HepG2 (cell line): ENCODE results near the gene CLIC1. TPM values are rescaled to one million over a fixed set of nuclear protein-coding genes. Genes with fewer than 3 reads are reported as not detected.
A peak's percentile ranks its signal among the peaks of the same experiment; 100 is the strongest.

ENCODE experiments used
- FOXA1 ChIP-seq, 2 experiments: fragments of 450-650 bp in 1 of 2; sonication (generic) in 1 of 2; formaldehyde crosslinking in 1 of 2; IDR thresholded peaks; 2 replicates each; pipeline versions ENCODE4 v1.4.0 to v1.6.1; 2016 to 2020; ENCODE audit warnings: missing genetic modification reagents in 1 of 2
- FOXM1 ChIP-seq: sonication (generic); formaldehyde crosslinking; IDR thresholded peaks from 2 replicates; pipeline ENCODE4 v1.5.0; 2020; ENCODE audit warnings: missing genetic modification reagents
- JUN ChIP-seq: sonication (generic); formaldehyde crosslinking; IDR thresholded peaks from 2 replicates; pipeline ENCODE4 v1.4.0; 2020; ENCODE audit warnings: mild to moderate bottlenecking, missing genetic modification reagents
- MIXL1 ChIP-seq: IDR thresholded peaks from 2 replicates; pipeline ENCODE4 v1.6.1; 2016
- MTA3 ChIP-seq: sonication (generic); formaldehyde crosslinking; IDR thresholded peaks from 2 replicates; pipeline ENCODE4 v1.4.0; 2020; ENCODE audit warnings: missing genetic modification reagents
- MXI1 ChIP-seq: IDR thresholded peaks from 3 replicates; pipeline ENCODE4 v1.6.1; 2012; ENCODE audit warnings: low read depth, low read length, inconsistent platforms, borderline replicate concordance
- MYNN ChIP-seq: sonication (generic); formaldehyde crosslinking; IDR thresholded peaks from 2 replicates; pipeline ENCODE4 v1.4.0; 2020; ENCODE audit warnings: mild to moderate bottlenecking, low read depth, missing genetic modification reagents
- TEAD2 ChIP-seq: sonication (generic); formaldehyde crosslinking; IDR thresholded peaks from 2 replicates; pipeline ENCODE4 v1.9.0; 2021; ENCODE audit warnings: missing genetic modification reagents
- THAP8 ChIP-seq: sonication (generic); formaldehyde crosslinking; IDR thresholded peaks from 2 replicates; pipeline ENCODE4 v1.5.1; 2020; ENCODE audit warnings: missing genetic modification reagents, mild to moderate bottlenecking, borderline replicate concordance
- ZBTB43 ChIP-seq: sonication (generic); formaldehyde crosslinking; conservative IDR thresholded peaks from 2 replicates; pipeline ENCODE4 v1.4.0; 2020; ENCODE audit warnings: missing genetic modification reagents
- ZBTB7A ChIP-seq: sonication (generic); formaldehyde crosslinking; IDR thresholded peaks from 2 replicates; pipeline ENCODE4 v1.8.0; 2022; ENCODE audit warnings: mild to moderate bottlenecking, missing genetic modification reagents
- ZNF264 ChIP-seq: sonication (generic); formaldehyde crosslinking; IDR thresholded peaks from 2 replicates; pipeline ENCODE4 v1.4.0; 2020; ENCODE audit warnings: missing genetic modification reagents
- ZNF547 ChIP-seq: sonication (generic); formaldehyde crosslinking; IDR thresholded peaks from 2 replicates; pipeline ENCODE4 v1.5.1; 2020; ENCODE audit warnings: mild to moderate bottlenecking, missing genetic modification reagents
- ZNF674 ChIP-seq: sonication (generic); formaldehyde crosslinking; IDR thresholded peaks from 2 replicates; pipeline ENCODE4 v1.5.0; 2020; ENCODE audit warnings: low read depth, mild to moderate bottlenecking, missing genetic modification reagents
- ZNF720 ChIP-seq: sonication (generic); formaldehyde crosslinking; IDR thresholded peaks from 2 replicates; pipeline ENCODE4 v1.4.0; 2020; ENCODE audit warnings: missing genetic modification reagents
- ZNF879 ChIP-seq: sonication (generic); formaldehyde crosslinking; IDR thresholded peaks from 2 replicates; pipeline ENCODE4 v1.8.1; 2023; ENCODE audit warnings: missing genetic modification reagents
- polyA plus RNA-seq, 8 experiments: library from polyadenylated mRNA; depleted of rRNA in 3 of 8; stranded (reverse) in 7 of 8; unstranded in 1 of 8; fragments of >200 nt; fragmentation: Illumina TruSeq in 4 of 8; extraction: Trizol in 4 of 8; gene quantifications; 2 replicates each; pipeline versions ENCODE4 v1.2.1 to v1.2.3, GENCODE V29; 2011 to 2016; ENCODE audit warnings: low read depth in 4 of 8, missing spikeins in 1 of 8, mixed read lengths in 1 of 8; ENCODE audit not compliant: insufficient read depth in 1 of 8
- total RNA-seq, 5 experiments: library from RNA; depleted of rRNA; stranded (reverse); fragments of >200 nt; fragmentation: Illumina TruSeq; extraction: Trizol; gene quantifications; 2 replicates each; pipeline ENCODE4 v1.2.3, GENCODE V29; 2016; ENCODE audit warnings: low read depth in 1 of 5
- TF ChIP-seq, protein P1 (sequence below), 2 experiments: sonication (generic) in 1 of 2; formaldehyde crosslinking in 1 of 2; IDR thresholded peaks; 2 replicates each; pipeline versions ENCODE4 v1.6.1 to v1.9.0; 2014 to 2022; ENCODE audit warnings: antibody characterized with exemption in 1 of 2, borderline replicate concordance in 1 of 2, inconsistent platforms in 1 of 2, low read depth in 1 of 2, missing genetic modification reagents in 1 of 2
- TF ChIP-seq, protein P2 (sequence below): sonication (generic); formaldehyde crosslinking; IDR thresholded peaks from 2 replicates; pipeline ENCODE4 v1.4.0; 2020; ENCODE audit warnings: missing genetic modification reagents
- TF ChIP-seq, protein P3 (sequence below): sonication (generic); formaldehyde crosslinking; IDR thresholded peaks from 2 replicates; pipeline ENCODE4 v1.4.0; 2020; ENCODE audit warnings: missing genetic modification reagents

The CLIC1 gene
- total and polyA plus RNA-seq, 2 of the 13 experiments (the other 11 are each of a cell fraction or from before 2014, with no cell fraction given), result 602 to 891 TPM

GRCh38 chr6:31737991-31738979 is 2.0 kb upstream of the CLIC1 start (continued):
- TF ChIP-seq, protein P1, sequence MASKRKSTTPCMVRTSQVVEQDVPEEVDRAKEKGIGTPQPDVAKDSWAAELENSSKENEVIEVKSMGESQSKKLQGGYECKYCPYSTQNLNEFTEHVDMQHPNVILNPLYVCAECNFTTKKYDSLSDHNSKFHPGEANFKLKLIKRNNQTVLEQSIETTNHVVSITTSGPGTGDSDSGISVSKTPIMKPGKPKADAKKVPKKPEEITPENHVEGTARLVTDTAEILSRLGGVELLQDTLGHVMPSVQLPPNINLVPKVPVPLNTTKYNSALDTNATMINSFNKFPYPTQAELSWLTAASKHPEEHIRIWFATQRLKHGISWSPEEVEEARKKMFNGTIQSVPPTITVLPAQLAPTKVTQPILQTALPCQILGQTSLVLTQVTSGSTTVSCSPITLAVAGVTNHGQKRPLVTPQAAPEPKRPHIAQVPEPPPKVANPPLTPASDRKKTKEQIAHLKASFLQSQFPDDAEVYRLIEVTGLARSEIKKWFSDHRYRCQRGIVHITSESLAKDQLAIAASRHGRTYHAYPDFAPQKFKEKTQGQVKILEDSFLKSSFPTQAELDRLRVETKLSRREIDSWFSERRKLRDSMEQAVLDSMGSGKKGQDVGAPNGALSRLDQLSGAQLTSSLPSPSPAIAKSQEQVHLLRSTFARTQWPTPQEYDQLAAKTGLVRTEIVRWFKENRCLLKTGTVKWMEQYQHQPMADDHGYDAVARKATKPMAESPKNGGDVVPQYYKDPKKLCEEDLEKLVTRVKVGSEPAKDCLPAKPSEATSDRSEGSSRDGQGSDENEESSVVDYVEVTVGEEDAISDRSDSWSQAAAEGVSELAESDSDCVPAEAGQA (IDR thresholded peaks at IDR 0.05; ENCODE audit: low read depth), result peak; percentile 11; the same call in 1 of the 2 replicates
- TF ChIP-seq, protein P1 (CRISPR knock-in tag; IDR thresholded peaks at IDR 0.05; ENCODE audit: borderline replicate concordance), result no peak
- TF ChIP-seq ZNF264 (CRISPR knock-in tag) (peak; percentile 28; the same call in 1 of the 2 replicates), ZBTB43 (CRISPR knock-in tag) (0 out of 2 replicates have a peak, but pooled peaks have one; percentile 37), MYNN (CRISPR knock-in tag) (peak; percentile 82; the same call in 1 of the 2 replicates), ZNF674 (CRISPR knock-in tag) (no peak), TEAD2 (CRISPR knock-in tag) (no peak), MIXL1 (CRISPR knock-in tag) (peak; percentile 86), MTA3 (CRISPR knock-in tag) (no peak), ZNF547 (0 out of 2 replicates have a peak, but pooled peaks have one; percentile 9), JUN (CRISPR knock-in tag) (no peak), ZNF879 (CRISPR knock-in tag) (no peak), FOXM1 (CRISPR knock-in tag) (no peak), THAP8 (CRISPR knock-in tag) (no peak), MXI1 (no peak; the same call in 2 of the 3 replicates), ZNF720 (0 out of 2 replicates have a peak, but pooled peaks have one; percentile 61), FOXA1 (IDR thresholded peaks at IDR 0.05) (no peak), FOXA1 (CRISPR knock-in tag; IDR thresholded peaks at IDR 0.05) (peak; percentile 85), ZBTB7A (CRISPR knock-in tag) (peak; percentile 8; the same call in 1 of the 2 replicates)
- TF ChIP-seq, protein P2, sequence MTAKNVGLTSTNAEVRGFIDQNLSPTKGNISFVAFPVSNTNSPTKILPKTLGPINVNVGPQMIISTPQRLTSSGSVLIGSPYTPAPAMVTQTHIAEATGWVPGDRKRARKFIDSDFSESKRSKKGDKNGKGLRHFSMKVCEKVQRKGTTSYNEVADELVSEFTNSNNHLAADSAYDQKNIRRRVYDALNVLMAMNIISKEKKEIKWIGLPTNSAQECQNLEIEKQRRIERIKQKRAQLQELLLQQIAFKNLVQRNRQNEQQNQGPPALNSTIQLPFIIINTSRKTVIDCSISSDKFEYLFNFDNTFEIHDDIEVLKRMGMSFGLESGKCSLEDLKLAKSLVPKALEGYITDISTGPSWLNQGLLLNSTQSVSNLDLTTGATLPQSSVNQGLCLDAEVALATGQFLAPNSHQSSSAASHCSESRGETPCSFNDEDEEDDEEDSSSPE (CRISPR knock-in tag), result peak; percentile 69
- TF ChIP-seq, protein P3, sequence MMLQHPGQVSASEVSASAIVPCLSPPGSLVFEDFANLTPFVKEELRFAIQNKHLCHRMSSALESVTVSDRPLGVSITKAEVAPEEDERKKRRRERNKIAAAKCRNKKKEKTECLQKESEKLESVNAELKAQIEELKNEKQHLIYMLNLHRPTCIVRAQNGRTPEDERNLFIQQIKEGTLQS, result peak; percentile 32; the same call in 1 of the 2 replicates
